ENCODE data around the gene RFC4.
A peak's percentile ranks its signal among the peaks of the same experiment; 100 is the strongest.
"Not testable (repeated sequence)": the region's sequence is repeated elsewhere in the genome, so short reads cannot be mapped to it uniquely, and the experiment has no call there.

Gene RFC4

DNA sequence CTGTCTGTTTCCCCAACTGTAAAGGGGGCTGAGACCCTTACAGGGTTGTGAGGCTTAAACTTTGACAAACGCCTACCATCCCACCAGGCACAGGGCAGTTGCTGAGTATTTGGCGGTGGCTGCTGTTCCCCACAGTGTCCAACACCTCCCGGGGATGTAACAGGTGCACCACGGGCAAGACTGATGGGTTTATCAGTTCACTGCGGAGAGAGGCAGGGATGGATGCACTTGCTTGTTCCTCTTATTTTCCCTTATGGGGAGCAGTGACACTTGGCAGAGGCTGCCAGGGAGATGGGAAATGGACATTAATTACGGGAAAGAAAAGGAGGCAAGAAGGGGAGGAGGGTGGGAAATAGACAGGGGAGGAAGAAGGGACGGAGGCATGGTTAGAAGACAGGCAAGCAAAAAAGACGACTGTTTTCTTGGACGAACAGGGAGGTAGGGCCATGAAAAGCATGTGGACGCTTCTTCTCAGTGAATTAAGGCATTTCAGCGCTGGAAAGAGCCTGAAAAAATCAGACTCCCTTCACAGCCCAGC lies 19.7 kb upstream of the RFC4 start:
- peak overlapping the region; percentile 60 for H3K27ac ChIP-seq (ENCODE audit: low read depth, low read length)
- no peaks in the 10 kb centered on the region for H3K36me3 ChIP-seq (ENCODE audit: control insufficient read depth in 5 of 5, insufficient read depth in 5 of 5, low read length in 5 of 5)
- peak overlapping the region in 4 of 5 donors; percentile 5 to 74 (median 48) for H3K9ac ChIP-seq (ENCODE audit: low read length in 5 of 5)
- H3K4me1 ChIP-seq (ENCODE audit: control insufficient read depth in 5 of 5, insufficient read depth in 5 of 5, low read length in 5 of 5), result peaks cover 4 to 32% (median 28%) of the 10 kb centered on the region in 5 donors
- peaks cover 3 to 31% (median 26%) of the 10 kb centered on the region in 5 donors for H3K27me3 ChIP-seq (ENCODE audit: control insufficient read depth in 5 of 5, insufficient read depth in 4 of 5, low read length in 5 of 5)
- H3K4me3 ChIP-seq (ENCODE audit: low read depth in 1 of 5, low read length in 5 of 5), result peak overlapping the region; percentile 57 to 74 (median 62)
- no peaks in the 10 kb centered on the region for H3K9me3 ChIP-seq (ENCODE audit: control insufficient read depth in 5 of 5, low read length in 5 of 5)

DNA sequence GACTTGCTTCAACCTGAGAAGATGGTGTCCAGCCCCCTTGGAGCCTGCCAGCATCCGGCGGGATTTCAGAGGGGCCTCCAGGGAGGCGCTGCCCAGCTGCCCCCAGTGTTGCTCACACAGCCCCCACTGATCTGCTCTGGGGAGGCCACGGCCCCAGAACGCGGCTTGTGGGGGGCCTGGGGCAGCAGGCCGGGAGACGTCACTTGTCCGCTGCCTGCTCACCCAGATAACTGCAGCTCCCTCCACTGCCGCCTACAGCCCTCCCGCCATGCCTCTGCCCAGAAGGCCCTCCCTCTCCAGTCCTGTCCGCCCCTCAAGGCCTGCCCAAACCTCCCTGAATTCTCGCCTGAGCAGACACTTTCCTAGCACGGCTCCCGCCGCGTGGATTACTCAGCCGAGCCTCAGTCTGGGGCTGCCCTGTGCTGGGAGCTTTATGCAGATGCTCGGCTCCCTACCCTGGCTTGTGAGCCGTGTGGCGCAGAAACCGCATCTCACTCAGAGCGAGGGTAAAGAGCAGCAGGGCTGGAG lies 19.1 kb upstream of the RFC4 start:
- peak overlapping the region; percentile 11 to 74 (median 62) for H3K4me3 ChIP-seq (ENCODE audit: low read depth in 1 of 5, low read length in 5 of 5)
- no peaks in the 10 kb centered on the region for H3K36me3 ChIP-seq (ENCODE audit: control insufficient read depth in 5 of 5, insufficient read depth in 5 of 5, low read length in 5 of 5)
- peak overlapping the region; percentile 60 for H3K27ac ChIP-seq (ENCODE audit: low read depth, low read length)
- peaks cover 3 to 30% (median 20%) of the 10 kb centered on the region in 5 donors for H3K27me3 ChIP-seq (ENCODE audit: control insufficient read depth in 5 of 5, insufficient read depth in 4 of 5, low read length in 5 of 5)
- H3K9ac ChIP-seq (ENCODE audit: low read length in 5 of 5), result peak overlapping the region in 2 of 5 donors; percentile 33 to 66
- no peaks in the 10 kb centered on the region for H3K9me3 ChIP-seq (ENCODE audit: control insufficient read depth in 5 of 5, low read length in 5 of 5)
- H3K4me1 ChIP-seq (ENCODE audit: control insufficient read depth in 5 of 5, insufficient read depth in 5 of 5, low read length in 5 of 5), result peaks cover 4 to 32% (median 28%) of the 10 kb centered on the region in 5 donors

DNA sequence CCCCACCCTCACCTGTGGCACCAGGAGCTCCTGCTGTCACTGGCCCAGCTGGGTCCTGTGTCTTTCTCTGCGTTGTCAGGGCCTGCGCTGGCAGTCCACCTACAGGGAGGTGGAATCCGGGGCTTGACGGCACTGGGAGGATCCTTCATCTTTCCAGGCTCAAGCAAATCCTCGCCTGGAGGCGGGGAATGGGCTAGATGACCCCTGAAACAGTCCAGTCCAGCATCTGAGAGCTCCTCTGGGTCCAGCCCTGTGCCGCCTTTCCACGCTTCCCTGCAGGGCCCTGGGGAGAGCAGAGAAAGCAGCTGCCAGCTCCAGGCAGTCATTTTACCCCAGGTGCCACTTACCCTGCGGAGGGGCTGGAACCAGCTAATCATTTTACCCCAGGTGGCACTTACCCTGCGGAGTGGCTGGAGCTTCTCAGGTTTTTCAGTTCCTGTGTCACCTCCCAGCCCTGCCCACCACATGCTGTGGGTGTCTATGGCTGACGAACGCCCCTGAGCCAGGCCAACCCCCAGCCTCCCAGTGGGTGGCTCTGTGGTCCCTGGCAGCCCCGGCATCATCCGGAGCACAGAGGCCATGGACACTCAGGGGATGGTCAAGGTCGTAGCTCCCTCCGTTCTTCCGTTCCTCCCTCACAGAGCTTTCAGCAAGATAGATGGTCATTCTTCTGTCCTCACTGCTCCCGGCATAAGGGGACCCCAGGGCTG lies 18.3 kb upstream of the RFC4 start:
- peak overlapping the region in 2 of 5 donors; percentile 44 to 64 for H3K9ac ChIP-seq (ENCODE audit: low read length in 5 of 5)
- H3K27me3 ChIP-seq (ENCODE audit: control insufficient read depth in 5 of 5, insufficient read depth in 4 of 5, low read length in 5 of 5), result peaks cover 0 to 24% (median 13%) of the 10 kb centered on the region in 5 donors
- H3K4me3 ChIP-seq (ENCODE audit: low read depth in 1 of 5, low read length in 5 of 5), result peak overlapping the region in 3 of 5 donors; percentile 17 to 53 (median 23)
- no peaks in the 10 kb centered on the region for H3K36me3 ChIP-seq (ENCODE audit: control insufficient read depth in 5 of 5, insufficient read depth in 5 of 5, low read length in 5 of 5)
- peak overlapping the region; percentile 23 for H3K27ac ChIP-seq (ENCODE audit: low read depth, low read length)
- H3K4me1 ChIP-seq (ENCODE audit: control insufficient read depth in 5 of 5, insufficient read depth in 5 of 5, low read length in 5 of 5), result peaks cover 4 to 32% (median 28%) of the 10 kb centered on the region in 5 donors
- no peaks in the 10 kb centered on the region for H3K9me3 ChIP-seq (ENCODE audit: control insufficient read depth in 5 of 5, low read length in 5 of 5)

DNA sequence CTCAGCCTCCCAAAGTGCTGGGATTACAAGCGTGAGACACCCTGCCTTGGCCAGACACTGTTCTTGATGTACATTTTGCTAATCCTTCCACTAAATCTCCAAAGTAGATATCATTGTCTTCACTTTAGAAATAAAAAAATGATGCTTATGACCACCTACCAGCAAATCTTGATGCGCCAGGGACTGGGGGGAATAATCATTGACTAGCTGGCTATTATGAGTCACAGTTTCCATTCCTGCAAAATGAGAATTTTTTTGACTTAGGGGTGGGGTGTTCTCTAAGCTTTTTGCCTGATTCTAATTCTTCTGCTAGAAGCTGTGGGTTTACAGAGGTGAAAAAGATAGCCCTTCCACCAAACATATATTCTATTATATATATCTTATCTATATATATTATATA lies 17.1 kb upstream of the RFC4 start:
- peaks cover 0 to 24% (median 10%) of the 10 kb centered on the region in 5 donors for H3K27me3 ChIP-seq (ENCODE audit: control insufficient read depth in 5 of 5, insufficient read depth in 4 of 5, low read length in 5 of 5)
- no peaks in the 10 kb centered on the region for H3K9me3 ChIP-seq (ENCODE audit: control insufficient read depth in 5 of 5, low read length in 5 of 5)
- H3K9ac ChIP-seq (ENCODE audit: low read length in 5 of 5), result no peak overlapping the region
- H3K36me3 ChIP-seq (ENCODE audit: control insufficient read depth in 5 of 5, insufficient read depth in 5 of 5, low read length in 5 of 5), result no peaks in the 10 kb centered on the region
- no peak overlapping the region for H3K27ac ChIP-seq (ENCODE audit: low read depth, low read length)
- H3K4me1 ChIP-seq (ENCODE audit: control insufficient read depth in 5 of 5, insufficient read depth in 5 of 5, low read length in 5 of 5), result peaks cover 2 to 32% (median 28%) of the 10 kb centered on the region in 5 donors
- H3K4me3 ChIP-seq (ENCODE audit: low read depth in 1 of 5, low read length in 5 of 5), result no peak overlapping the region

DNA sequence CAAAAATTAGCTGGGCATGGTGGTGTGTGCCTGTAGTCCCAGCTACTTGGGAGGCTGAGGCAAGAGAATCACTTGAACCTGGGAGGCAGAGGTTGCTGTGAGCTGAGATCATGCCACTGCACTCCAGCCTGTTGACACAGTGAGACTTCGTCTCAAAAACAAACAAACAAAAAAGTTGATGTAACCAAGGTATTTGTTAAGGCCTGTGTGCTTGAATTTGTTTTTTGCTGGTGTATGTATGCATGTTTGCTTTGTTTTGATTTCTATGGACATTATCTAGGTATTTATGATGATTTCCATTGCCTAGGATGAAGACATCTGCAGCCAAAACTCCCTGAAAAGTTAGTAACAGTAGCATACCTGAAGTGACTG lies 16.1 kb upstream of the RFC4 start:
- not testable (repeated sequence) for H3K4me3 ChIP-seq (ENCODE audit: low read depth in 1 of 5, low read length in 5 of 5); H3K27ac ChIP-seq (ENCODE audit: low read depth, low read length); H3K9ac ChIP-seq (ENCODE audit: low read length in 5 of 5); H3K9me3 ChIP-seq (ENCODE audit: control insufficient read depth in 5 of 5, low read length in 5 of 5); H3K36me3 ChIP-seq (ENCODE audit: control insufficient read depth in 5 of 5, insufficient read depth in 5 of 5, low read length in 5 of 5)
- Histone ChIP-seq H3K4me1 (ENCODE audit: control insufficient read depth in 5 of 5, insufficient read depth in 5 of 5, low read length in 5 of 5) (peaks cover 2 to 28% (median 24%) of the 10 kb centered on the region in 5 donors), H3K27me3 (ENCODE audit: control insufficient read depth in 5 of 5, insufficient read depth in 4 of 5, low read length in 5 of 5) (peaks cover 0 to 24% (median 10%) of the 10 kb centered on the region in 5 donors)

DNA sequence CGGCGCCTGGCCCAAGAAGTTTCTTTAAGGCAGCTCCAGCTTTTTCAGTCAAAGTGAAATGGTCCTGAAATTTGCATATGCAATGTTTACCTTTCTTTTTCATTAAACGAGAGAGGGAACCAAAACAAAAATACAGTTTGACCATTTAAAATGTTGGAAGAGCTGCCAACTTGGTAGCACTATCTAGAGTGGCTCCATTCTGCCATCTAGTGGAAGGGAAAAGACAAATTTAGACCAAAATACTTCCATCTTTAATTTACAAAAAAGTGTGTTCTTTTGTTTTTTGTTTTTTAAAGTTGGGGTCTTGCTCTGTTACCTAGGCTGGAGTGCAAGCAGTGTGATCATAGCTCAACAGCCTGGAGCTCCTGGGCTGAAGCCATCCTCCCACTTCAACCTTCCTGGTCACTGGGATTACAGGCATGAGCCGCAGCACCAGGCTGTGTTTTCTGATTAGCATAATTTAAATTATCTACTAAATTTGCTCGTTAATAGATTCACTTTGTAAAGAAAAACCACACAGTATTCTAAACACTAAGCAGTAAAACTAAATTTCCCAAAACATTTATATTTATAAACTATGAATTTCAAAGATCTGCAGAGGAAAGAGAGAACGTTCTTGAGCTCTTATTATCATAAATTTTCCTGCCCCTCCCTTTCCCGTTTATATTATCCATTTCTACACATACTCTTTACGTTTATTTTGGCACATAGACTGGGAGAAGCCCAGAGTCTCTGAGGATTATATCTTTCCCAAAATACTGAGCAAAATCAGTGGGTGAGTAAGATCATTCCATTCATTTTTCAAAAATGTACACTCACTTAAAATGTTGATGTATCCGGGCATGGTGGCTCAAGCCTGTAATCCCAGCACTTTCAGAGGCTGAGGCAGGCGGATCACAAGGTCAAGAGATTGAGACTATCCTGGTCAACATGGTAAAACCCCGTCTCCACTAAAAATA lies 15.4 kb upstream of the RFC4 start:
- Histone ChIP-seq H3K27ac (ENCODE audit: low read depth, low read length) (no peak overlapping the region), H3K36me3 (ENCODE audit: control insufficient read depth in 5 of 5, insufficient read depth in 5 of 5, low read length in 5 of 5) (no peaks in the 10 kb centered on the region), H3K9me3 (ENCODE audit: control insufficient read depth in 5 of 5, low read length in 5 of 5) (no peaks in the 10 kb centered on the region), H3K9ac (ENCODE audit: low read length in 5 of 5) (no peak overlapping the region), H3K4me1 (ENCODE audit: control insufficient read depth in 5 of 5, insufficient read depth in 5 of 5, low read length in 5 of 5) (peaks cover 2 to 28% (median 23%) of the 10 kb centered on the region in 5 donors), H3K27me3 (ENCODE audit: control insufficient read depth in 5 of 5, insufficient read depth in 4 of 5, low read length in 5 of 5) (peaks cover 0 to 24% (median 10%) of the 10 kb centered on the region in 5 donors), H3K4me3 (ENCODE audit: low read depth in 1 of 5, low read length in 5 of 5) (no peak overlapping the region)

DNA sequence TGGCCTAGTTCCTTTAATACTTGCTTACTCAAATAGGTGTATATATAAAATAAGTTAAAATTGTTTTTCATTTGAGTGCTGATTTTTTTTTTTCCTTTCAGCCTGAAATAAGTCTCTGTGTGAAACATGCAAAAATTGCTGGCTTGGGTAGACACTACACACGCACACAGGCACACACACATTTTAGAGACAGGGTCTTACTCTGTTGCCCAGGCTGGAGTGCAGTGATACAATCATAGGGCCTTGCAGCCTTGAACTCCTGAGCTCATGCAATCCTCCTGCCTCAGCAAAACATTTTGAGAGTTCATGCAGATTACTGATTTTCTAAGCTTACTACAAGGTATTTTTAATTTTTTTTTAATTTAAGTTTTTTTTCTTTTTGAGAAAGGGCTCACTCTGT lies 12.7 kb upstream of the RFC4 start:
- peaks cover 0 to 3% (median 0%) of the 10 kb centered on the region in 5 donors for H3K4me1 ChIP-seq (ENCODE audit: control insufficient read depth in 5 of 5, insufficient read depth in 5 of 5, low read length in 5 of 5)
- H3K36me3 ChIP-seq (ENCODE audit: control insufficient read depth in 5 of 5, insufficient read depth in 5 of 5, low read length in 5 of 5), result no peaks in the 10 kb centered on the region
- H3K27me3 ChIP-seq (ENCODE audit: control insufficient read depth in 5 of 5, insufficient read depth in 4 of 5, low read length in 5 of 5), result peaks cover 0 to under 1% (median 0%) of the 10 kb centered on the region in 5 donors
- no peaks in the 10 kb centered on the region for H3K9me3 ChIP-seq (ENCODE audit: control insufficient read depth in 5 of 5, low read length in 5 of 5)
- no peak overlapping the region for H3K4me3 ChIP-seq (ENCODE audit: low read depth in 1 of 5, low read length in 5 of 5)
- H3K9ac ChIP-seq (ENCODE audit: low read length in 5 of 5), result no peak overlapping the region
- H3K27ac ChIP-seq (ENCODE audit: low read depth, low read length), result no peak overlapping the region

DNA sequence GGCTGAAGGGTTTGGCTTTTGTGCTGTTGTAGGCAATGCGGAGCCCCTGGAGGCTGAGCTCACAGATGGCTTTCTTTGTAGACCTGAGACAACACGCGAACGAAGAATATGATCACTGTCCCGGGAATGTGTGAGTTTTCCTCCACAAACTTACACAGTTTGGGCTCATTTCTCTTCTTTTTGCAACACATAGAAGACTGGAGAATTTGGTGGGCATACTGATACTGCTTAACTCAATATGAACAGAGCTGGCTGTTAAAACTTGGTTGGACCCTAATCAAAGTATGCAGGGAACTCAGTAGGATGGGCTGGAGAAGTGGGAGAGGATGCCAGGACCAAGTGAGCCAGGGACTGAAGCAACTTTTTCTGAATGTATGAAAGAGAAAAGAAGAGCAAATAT lies 12.2 kb upstream of the RFC4 start:
- no peaks in the 10 kb centered on the region for H3K36me3 ChIP-seq (ENCODE audit: control insufficient read depth in 5 of 5, insufficient read depth in 5 of 5, low read length in 5 of 5)
- H3K9ac ChIP-seq (ENCODE audit: low read length in 5 of 5), result no peak overlapping the region
- no peaks in the 10 kb centered on the region for H3K9me3 ChIP-seq (ENCODE audit: control insufficient read depth in 5 of 5, low read length in 5 of 5)
- peaks cover 0 to 2% (median 0%) of the 10 kb centered on the region in 5 donors for H3K4me1 ChIP-seq (ENCODE audit: control insufficient read depth in 5 of 5, insufficient read depth in 5 of 5, low read length in 5 of 5)
- H3K27ac ChIP-seq (ENCODE audit: low read depth, low read length), result no peak overlapping the region
- no peak overlapping the region for H3K4me3 ChIP-seq (ENCODE audit: low read depth in 1 of 5, low read length in 5 of 5)
- peaks cover 0 to 4% (median 0%) of the 10 kb centered on the region in 5 donors for H3K27me3 ChIP-seq (ENCODE audit: control insufficient read depth in 5 of 5, insufficient read depth in 4 of 5, low read length in 5 of 5)

DNA sequence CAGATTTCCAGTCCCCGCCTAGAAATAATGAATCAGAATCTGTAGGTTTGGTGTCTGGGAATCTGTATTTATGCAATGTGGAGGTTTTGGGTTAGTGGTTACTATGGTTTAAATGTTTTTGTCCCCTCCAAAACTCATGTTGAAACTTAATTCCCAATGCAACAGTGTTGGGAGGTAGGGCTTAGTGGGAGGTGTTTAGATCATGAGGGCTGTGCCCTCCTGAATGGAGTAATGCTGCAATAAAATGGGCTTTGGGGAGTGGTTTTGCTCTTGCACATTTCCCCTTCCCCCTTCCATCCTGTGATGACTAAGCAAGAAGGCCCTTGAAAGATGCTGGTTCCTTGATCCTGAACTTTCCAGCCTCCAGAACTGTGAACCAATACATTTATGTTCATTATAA lies 9.2 kb upstream of the RFC4 start:
- H3K9me3 ChIP-seq (ENCODE audit: control insufficient read depth in 5 of 5, low read length in 5 of 5), result no peaks in the 10 kb centered on the region
- H3K36me3 ChIP-seq (ENCODE audit: control insufficient read depth in 5 of 5, insufficient read depth in 5 of 5, low read length in 5 of 5), result no peaks in the 10 kb centered on the region
- H3K9ac ChIP-seq (ENCODE audit: low read length in 5 of 5), result no peak overlapping the region
- peaks cover 0 to 2% (median 0%) of the 10 kb centered on the region in 5 donors for H3K4me1 ChIP-seq (ENCODE audit: control insufficient read depth in 5 of 5, insufficient read depth in 5 of 5, low read length in 5 of 5)
- H3K27me3 ChIP-seq (ENCODE audit: control insufficient read depth in 5 of 5, insufficient read depth in 4 of 5, low read length in 5 of 5), result peaks cover 0 to 12% (median 0%) of the 10 kb centered on the region in 5 donors
- no peak overlapping the region for H3K27ac ChIP-seq (ENCODE audit: low read depth, low read length)
- no peak overlapping the region for H3K4me3 ChIP-seq (ENCODE audit: low read depth in 1 of 5, low read length in 5 of 5)

Data from subcutaneous abdominal adipose tissue (tissue), 5 donors.